HG03159 (cell line): ENCODE results near the gene NLGN2.

Experiments
- ATAC-seq: cut with Tn5 transposase; IDR thresholded peaks from one replicate; pipeline ENCODE4 v1.9.1; 2021; ENCODE audit warnings: mild to moderate bottlenecking, moderate library complexity; ENCODE audit not compliant: unreplicated experiment

NLGN2 gene

GRCh38 chr17:7411427-7411750 lies 3.7 kb downstream of the NLGN2 start:
- ATAC-seq, result no peak

- ATAC-seq, result no peak
These were observed 5.8 kb downstream of the NLGN2 start for GRCh38 chr17:7413346-7413985.

GRCh38 chr17:7414837-7415236 lies 7.2 kb downstream of the NLGN2 start:
- no peak for ATAC-seq

DNA sequence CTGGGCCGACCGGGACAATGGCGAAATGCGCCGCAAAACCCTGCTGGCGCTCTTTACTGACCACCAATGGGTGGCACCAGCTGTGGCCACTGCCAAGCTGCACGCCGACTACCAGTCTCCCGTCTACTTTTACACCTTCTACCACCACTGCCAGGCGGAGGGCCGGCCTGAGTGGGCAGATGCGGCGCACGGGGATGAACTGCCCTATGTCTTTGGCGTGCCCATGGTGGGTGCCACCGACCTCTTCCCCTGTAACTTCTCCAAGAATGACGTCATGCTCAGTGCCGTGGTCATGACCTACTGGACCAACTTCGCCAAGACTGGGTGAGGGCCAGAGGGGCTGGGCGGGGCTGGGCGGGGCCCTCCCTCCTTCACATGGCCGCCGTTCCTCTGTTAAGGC lies 8.1 kb downstream of the NLGN2 start:
- no peak for ATAC-seq

DNA sequence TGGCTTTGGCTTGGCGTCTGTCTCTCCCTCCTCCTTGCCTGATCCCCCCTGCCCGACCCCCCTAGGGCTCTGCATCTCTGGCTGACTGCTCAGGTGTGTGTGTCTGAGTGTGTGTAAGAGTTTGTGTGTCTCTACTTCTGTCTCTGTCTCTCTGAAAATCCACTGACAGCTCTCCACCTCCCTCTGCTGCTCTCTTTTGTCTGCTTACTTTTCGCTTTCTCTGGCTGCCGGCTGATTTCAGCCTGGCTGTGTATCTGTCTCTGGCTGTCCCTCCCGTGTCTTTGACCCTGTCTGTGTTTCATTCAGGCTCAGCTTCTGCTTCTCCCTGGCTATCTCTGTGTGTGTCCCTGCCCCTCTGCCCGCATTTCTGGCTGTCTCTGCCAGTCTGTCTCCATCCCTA lies 8.7 kb downstream of the NLGN2 start:
- no peak for ATAC-seq

DNA sequence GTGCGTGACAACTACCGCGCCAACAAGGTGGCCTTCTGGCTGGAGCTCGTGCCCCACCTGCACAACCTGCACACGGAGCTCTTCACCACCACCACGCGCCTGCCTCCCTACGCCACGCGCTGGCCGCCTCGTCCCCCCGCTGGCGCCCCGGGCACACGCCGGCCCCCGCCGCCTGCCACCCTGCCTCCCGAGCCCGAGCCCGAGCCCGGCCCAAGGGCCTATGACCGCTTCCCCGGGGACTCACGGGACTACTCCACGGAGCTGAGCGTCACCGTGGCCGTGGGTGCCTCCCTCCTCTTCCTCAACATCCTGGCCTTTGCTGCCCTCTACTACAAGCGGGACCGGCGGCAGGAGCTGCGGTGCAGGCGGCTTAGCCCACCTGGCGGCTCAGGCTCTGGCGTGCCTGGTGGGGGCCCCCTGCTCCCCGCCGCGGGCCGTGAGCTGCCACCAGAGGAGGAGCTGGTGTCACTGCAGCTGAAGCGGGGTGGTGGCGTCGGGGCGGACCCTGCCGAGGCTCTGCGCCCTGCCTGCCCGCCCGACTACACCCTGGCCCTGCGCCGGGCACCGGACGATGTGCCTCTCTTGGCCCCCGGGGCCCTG lies 9.5 kb downstream of the NLGN2 start:
- ATAC-seq, result no peak

DNA sequence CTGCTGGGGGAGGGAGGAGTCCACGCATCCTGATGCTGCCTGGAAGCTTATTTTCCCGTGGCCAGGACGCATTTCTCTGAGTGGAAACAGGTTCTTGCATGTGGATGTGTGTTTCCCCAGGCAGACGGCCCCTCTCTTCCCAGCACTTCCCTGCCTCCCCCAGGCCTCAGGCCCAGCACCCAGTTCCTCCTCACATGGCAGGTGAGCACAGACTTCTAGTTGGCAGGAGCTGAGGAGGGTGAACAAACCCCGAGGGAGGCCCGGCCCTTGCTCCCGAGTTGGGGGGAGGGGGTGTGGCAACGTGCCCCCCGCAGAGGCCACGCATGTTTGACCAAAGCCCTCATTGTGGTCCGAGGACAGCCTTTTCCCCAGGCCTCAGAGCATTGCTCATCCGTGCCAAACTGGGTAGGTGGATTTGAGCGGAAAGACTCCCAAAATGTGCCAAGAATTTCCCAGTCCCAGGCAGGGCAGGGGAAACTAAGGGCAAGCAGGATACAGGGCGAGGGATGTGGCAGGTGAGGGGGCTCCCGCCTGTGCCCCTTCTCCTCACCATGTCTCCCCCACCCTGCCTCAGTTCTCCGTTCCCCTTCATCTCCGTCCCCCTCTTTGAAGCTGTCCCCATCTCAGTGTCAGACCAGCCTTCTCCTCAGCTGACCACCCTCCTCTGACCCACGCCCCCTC lies 11.0 kb downstream of the NLGN2 start:
- no peak for ATAC-seq

DNA sequence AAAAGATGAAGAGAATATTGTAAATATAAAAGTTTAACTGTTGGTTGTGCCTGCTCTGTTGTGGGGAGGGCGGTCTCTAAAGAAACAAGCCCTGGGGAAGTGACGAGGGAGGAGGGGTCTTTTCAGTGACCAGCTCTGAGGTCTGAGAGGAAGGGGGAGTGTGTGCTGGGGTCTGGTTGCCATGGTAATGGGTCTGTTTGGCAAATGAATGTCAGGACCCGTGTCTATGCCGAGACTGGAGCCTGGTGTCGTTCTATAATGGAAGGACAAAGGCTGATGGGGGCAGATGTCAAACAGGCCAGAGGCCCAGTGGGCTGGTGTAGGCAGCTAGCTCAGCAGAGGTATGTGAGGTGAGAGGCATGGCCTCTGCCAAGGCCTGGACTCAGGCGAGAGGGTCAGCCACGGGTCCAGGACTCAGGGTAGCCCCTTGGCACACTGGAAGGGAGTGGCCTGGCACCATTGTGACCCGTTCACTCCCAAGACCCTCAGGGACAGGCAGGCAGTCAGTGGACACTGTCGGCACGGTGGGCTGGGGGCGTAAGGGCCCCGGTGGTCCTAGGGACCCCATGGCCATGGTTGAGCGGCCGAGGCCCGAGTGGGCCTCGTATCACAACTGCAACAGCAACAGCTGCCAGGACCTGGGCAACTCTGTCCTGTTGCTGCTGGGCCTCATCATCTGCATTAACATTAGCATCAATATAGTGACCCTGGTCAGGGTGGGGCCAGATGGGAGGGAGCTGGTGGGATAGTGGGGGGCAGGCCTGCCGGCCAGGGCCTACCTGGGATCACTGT lies 12.4 kb downstream of the NLGN2 start, which contains the start of gene SPEM1:
SPEM1 (plus strand) TSS at position 506 of the 792 bp plus-strand sequence; CDS start at position 567, 61 bp downstream.
- ATAC-seq, result no peak

GRCh38 chr17:7421186-7421585 lies 13.5 kb downstream of the NLGN2 start:
- ATAC-seq, result no peak

GRCh38 chr17:7423679-7424078 lies 16.0 kb downstream of the NLGN2 start:
- no peak for ATAC-seq

- no peak for ATAC-seq
These were observed 17.7 kb downstream of the NLGN2 start, which contains the start of gene SPEM2 for GRCh38 chr17:7425316-7425715. TSS of gene SPEM2 (plus strand) at chr17:7425616. CDS start at chr17:7425689, 73 bp downstream.

GRCh38 chr17:7425756-7426155 lies 18.1 kb downstream of the NLGN2 start:
- ATAC-seq, result no peak

GRCh38 chr17:7426203-7426863 lies 18.7 kb downstream of the NLGN2 start:
- ATAC-seq, result no peak

- no peak for ATAC-seq
These were observed 19.3 kb downstream of the NLGN2 start for GRCh38 chr17:7426896-7427489.

GRCh38 chr17:7427549-7427948 lies 19.9 kb downstream of the NLGN2 start:
- ATAC-seq, result no peak

GRCh38 chr17:7428557-7428956 lies 20.9 kb downstream of the NLGN2 start, which contains the start of gene SPEM3:
TSS of gene SPEM3 (plus strand) at chr17:7428857. CDS start at chr17:7428903, 46 bp downstream.
- ATAC-seq, result no peak

GRCh38 chr17:7429722-7430121 lies 22.1 kb downstream of the NLGN2 start:
- no peak for ATAC-seq

DNA sequence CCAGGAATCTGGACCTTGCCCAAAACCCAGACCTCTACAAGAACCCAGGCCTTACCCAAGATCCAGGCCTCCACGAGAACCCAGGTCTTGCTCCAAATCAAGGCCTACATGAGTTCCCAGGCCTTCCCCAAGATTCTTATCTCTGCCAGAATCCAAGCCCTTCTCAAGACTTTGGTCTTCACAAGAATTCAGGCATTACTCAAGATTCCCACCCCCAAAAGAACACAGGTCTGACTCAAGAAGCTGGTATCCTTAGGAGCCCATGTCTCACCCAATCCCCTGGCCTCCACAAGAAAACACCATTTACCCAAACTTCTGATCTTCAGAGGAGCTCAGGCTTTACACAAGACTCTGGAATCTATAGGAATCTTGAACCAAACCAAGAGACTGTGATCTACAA lies 23.6 kb downstream of the NLGN2 start:
- no peak for ATAC-seq

DNA sequence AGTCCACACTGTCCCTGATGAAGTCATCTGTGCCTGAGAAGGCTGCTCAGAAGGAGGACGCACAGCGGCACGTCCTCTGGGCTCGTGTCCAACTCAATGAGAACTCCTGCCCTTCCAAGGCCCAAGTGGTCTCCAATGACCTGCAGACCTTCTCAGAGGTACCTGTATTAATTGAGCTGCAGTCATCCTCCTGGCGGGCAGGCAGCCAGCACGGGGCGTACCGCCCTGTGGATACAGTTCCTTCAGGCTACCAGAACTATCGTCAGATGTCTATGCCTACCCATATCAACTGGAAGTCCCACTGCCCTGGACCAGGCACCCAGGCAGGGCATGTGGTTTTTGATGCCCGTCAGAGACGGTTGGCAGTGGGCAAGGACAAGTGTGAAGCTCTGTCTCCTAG lies 24.7 kb downstream of the NLGN2 start:
- ATAC-seq, result no peak
